Umbilical cord (tissue), 2 donors: ENCODE data around the gene PTPRG. TPM values are rescaled to one million over a fixed set of nuclear protein-coding genes. Genes with fewer than 3 reads are reported as not detected.

Experiments used
- DNase-seq: peaks from one replicate; pipeline ENCODE4 v3.0.0-alpha.2; 2015; ENCODE audit warnings: low spot score
- total RNA-seq: library from RNA; depleted of rRNA; stranded (reverse); fragments of >200 nt; gene quantifications from one replicate; pipeline ENCODE4 v1.2.3, GENCODE V29; 2014; ENCODE audit warnings: low replicate concordance; ENCODE audit not compliant: insufficient read depth

The PTPRG gene
- total RNA-seq, 1 donor from 2014 or later: 84.0 TPM

- DNase-seq: no peak
Observed at GRCh38 chr3:61618231-61618630, 56.9 kb downstream of the PTPRG start.

DNA sequence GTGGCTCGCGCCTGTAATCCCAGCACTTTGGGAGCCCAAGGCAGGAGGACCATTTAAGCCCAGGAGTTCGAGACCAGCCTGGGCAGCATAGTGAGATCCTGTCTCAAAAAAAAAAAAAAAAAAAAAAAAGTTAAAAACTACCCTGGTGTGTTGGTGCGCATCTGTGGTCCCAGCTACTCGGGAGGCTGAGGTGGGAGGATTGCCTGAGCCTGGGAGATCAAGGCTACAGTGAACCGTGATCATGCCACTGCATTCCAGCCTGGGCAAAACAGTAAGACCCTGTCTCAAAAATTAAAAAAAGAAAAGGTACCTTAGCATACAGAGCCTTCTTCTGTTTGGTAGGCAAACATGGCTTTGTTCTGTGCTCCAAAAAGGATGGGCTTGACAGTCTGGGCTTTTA, 57.5 kb downstream of the PTPRG start:
- DNase-seq: no peak

DNA sequence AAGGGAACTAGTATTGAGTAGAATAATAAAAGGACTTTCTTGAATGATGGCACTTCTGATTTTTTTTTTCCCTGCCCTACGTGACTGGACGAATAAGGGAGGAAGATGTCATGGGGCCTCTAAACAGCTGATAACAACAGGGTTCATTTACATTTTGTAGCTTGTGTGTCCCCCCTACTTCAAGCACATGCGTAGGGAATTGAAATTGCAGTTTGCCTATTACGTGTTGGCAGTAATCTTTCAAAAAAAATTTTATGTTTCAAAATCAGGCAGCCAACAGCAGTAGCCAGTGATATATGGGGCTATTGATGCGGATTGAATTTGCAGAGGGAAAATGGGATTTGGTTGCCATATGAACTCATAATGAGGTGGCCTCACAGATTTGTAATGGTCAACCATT, 58.7 kb downstream of the PTPRG start:
- DNase-seq: no peak

GRCh38 chr3:61624300-61624699, 62.9 kb downstream of the PTPRG start:
- no peak for DNase-seq

DNA sequence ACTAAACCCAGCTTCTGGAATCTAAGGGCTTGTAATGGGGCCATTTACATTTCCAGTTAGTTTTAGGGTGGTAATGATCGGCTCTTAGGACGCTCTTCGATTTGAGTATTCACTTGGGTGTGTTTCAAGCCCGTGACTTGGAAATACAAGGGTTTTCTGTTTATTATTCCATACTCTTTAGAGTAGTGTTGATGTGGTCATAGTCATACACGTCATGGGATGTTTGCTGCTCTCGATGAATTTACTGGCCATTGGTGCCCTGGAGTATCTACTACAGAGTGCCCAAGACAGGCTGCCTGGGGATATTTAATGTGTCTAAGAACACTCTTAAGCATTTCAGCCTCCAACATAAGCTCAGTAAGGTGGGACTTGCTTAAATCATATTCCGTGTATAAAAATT, 64.1 kb downstream of the PTPRG start:
- no peak for DNase-seq

GRCh38 chr3:61626484-61626883, 65.1 kb downstream of the PTPRG start:
- DNase-seq: no peak

DNA sequence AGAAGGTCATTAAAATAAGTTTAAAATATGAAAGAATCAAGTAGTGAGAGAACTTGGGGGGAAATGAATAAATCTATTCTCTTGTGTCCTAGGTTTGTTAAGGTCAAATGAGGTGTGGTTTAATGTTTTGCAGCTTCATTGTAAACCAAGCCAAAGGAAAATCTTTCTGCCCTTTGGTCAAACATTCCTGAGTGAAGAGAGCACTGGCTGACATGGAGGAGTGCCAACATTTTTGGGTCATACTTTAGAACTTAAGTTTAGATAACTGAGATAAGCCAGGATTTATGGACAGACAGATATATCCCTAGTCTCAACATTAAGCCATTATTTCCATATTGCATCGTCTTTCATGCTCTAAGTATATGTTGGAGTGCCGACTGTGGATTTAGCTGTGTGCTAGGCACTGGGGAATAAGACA, 66.4 kb downstream of the PTPRG start:
- peak; percentile 94 for DNase-seq

- no peak for DNase-seq
Observed at GRCh38 chr3:61628636-61629035, 67.3 kb downstream of the PTPRG start.

GRCh38 chr3:61629442-61629841, 68.1 kb downstream of the PTPRG start:
- no peak for DNase-seq

DNA sequence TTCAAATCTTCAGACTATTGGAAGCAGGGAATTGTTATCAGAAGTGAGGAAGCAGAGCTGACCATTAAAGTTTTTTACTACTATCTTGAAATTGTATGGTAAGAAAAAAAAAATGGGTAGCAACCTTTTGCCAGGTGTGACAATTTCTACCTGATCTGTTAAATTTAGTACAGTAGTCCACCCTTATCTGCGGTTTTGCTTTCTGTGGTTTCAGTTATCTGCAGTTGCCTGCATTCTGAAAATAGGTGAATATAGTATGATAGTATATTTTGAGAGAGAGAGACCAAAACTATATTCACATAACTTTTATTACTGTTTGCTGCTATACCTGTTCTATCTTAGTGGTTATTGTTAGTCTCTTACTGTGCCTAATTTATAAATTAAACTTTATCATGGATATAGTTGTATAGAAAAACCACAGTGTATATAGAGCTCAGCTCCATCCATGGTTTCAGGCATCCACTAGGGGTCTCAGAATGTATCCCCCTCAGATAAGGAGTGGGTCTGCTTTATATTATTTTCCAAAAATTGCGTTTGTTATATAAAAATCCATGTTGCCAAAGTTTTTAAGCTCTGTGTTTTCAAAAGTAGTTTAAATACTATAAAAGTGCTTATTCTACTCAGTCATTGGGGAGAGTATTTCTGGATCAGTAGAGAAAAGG, 69.9 kb downstream of the PTPRG start:
- no peak for DNase-seq

DNA sequence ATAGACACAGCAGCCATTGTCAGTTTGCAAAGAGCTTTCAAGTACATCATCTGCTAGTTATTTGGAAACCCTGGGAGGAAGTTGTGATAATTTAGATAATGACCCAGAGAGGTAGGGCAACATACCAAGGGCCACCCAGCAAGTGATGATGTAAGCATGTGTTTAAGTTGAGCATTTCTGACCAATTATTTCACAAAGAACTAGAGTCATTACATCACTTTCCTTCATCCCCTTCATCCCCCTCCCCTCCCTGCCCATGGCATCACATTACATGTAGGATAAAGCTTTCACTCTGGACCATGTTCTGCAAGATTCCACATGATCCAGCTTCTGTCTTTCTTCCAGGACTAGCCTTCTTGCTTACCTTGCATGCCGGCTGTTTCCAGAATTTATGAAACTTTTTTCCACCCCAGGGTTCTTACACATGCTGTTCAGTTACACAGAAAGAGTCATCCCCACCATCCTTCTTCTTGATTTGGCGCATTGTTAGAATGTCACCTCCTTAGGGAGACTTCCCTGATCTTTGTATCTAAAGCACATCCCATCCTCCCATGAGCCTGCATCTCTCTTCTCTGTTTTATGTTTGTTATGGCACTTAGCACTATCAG, 71.3 kb downstream of the PTPRG start:
- no peak for DNase-seq

- DNase-seq: peak; percentile 22
Observed at GRCh38 chr3:61634678-61635077, 73.3 kb downstream of the PTPRG start.

- DNase-seq: peak; percentile 89
Observed at GRCh38 chr3:61637088-61638051, 76.0 kb downstream of the PTPRG start.

GRCh38 chr3:61638741-61639140, 77.4 kb downstream of the PTPRG start:
- no peak for DNase-seq

DNA sequence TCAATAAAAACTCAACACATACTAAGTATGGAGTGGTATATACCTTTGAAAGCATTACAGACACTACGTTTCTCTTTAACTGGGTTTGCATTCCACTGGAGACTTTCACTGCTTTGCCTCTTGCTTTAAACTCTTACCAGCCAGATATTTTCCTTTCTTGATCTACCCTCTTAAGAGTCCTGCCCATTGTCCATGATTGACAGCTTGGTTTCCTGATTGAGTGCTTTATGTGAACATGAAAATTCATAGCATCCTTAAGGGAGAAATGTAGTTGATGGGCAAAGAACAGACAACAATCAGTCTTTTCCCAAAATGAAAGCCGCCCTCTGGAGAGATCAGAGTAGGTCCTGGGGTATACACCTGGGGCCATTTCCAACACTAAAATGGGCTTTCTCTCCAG, 78.6 kb downstream of the PTPRG start:
- no peak for DNase-seq

DNA sequence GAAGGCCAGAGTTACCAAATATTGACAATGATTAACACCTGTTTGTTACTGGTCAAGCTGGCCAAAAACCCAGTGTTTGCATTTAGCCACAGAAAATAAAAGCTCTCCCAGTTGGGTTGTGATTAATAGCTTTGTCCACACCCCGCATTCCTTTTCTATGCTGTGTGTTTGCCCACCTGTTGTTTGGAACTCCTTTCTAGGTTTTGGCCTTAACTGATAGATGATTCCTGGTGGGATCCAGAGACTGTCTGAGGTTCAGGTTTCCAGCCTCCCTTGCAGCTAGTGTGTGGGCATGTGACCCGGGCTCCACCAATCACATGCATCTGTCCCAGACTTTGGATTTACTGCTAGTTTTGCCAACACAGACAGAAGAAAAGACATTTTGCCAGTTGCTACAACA, 83.8 kb downstream of the PTPRG start:
- DNase-seq: no peak

GRCh38 chr3:61646360-61646759, 85.0 kb downstream of the PTPRG start:
- DNase-seq: no peak

- no peak for DNase-seq
Observed at GRCh38 chr3:61646851-61647525, 85.6 kb downstream of the PTPRG start.

DNA sequence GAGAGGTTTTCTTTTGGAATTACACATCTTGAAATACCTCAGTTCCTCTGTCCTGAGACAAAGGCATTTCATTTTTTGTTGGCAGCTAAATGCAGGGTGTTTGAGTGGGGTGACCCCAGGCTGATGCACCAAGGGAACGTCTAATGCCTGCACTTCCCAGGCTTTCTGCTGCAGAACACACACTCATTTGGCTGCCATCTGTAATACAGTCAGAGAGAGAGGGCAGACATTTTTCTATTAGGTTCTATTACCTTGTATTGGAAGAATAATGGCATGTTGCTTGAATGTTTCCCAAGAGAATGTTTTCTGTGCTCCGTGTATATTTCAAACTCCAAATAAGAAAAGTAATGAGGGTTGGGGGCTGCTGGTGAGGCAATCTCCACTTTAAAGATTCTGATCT, 87.1 kb downstream of the PTPRG start:
- DNase-seq: no peak

GRCh38 chr3:61649381-61650170, 88.2 kb downstream of the PTPRG start:
- DNase-seq: peak; percentile 24

- peak; percentile 87 for DNase-seq
Observed at GRCh38 chr3:61650276-61650675, 88.9 kb downstream of the PTPRG start.
